Esophagus squamous epithelium (tissue), 5 donors: ENCODE data around the gene PPP1R14C. TPM values are rescaled to one million over a fixed set of nuclear protein-coding genes. Genes with fewer than 3 reads are reported as not detected.

Source experiments
- DNase-seq: peaks from one replicate; lab custom pipeline; 2025; lab: John Stamatoyannopoulos, UW
- H3K27ac ChIP-seq, 4 donors: fragments of 200-600 bp; sonication (generic); one replicate each; pipeline ENCODE4 v1.5.1; 2016 to 2019; ENCODE audit warnings: mild to moderate bottlenecking in 1 of 4
- H3K27me3 ChIP-seq, 4 donors: fragments of 200-600 bp; sonication (generic); 1 replicate in 3 of 4; 2 replicates in 1 of 4; pipeline versions ENCODE4 v1.5.1 to v1.6.0; 2017 to 2021; ENCODE audit warnings: antibody characterized with exemption in 1 of 4
- H3K36me3 ChIP-seq, 3 donors: fragments of 200-600 bp; sonication (generic); one replicate each; pipeline ENCODE4 v1.5.1; 2016 to 2019
- H3K4me1 ChIP-seq, 3 donors: fragments of 200-600 bp; sonication (generic); one replicate each; pipeline ENCODE4 v1.5.1; 2017 to 2019
- H3K4me3 ChIP-seq, 4 donors: fragments of 200-600 bp; sonication (generic); 1 replicate in 3 of 4; 2 replicates in 1 of 4; pipeline ENCODE4 v1.5.1; 2016 to 2019; ENCODE audit warnings: mild to moderate bottlenecking in 2 of 4, moderate library complexity in 1 of 4
- H3K9me3 ChIP-seq, 3 donors: fragments of 200-600 bp; sonication (generic); one replicate each; pipeline ENCODE4 v1.5.1; 2016 to 2019
- POLR2A ChIP-seq, 4 donors: fragments of 450-650 bp; IDR thresholded peaks; one replicate each; pipeline ENCODE4 v1.6.1; 2017; ENCODE audit warnings: antibody characterized with exemption in 4 of 4, mild to moderate bottlenecking in 4 of 4, moderate library complexity in 3 of 4
- WGBS, 2 donors: methylation state at CpG; one replicate each; pipeline ENCODE4 v1.1.5; 2018; 5-methylcytosine and 5-hydroxymethylcytosine counted together
- intact Hi-C: fragments of 100-400 bp; cut with DNase I; formaldehyde crosslinking; loops from one replicate; pipeline ENCODE4 v1.15.0; 2022
- total RNA-seq, 4 donors: library from RNA; depleted of rRNA; stranded (reverse); fragments of >200 nt; gene quantifications; one replicate each; pipeline ENCODE4 v1.1.0, GENCODE V29; 2016
- TF ChIP-seq, protein P1 (sequence below), 6 experiments: fragments of 450-650 bp in 4 of 6; fragments of 200-600 bp in 2 of 6; sonication (generic) in 2 of 6; IDR thresholded peaks; one replicate each; pipeline ENCODE4 v1.5.1; 2016 to 2019; ENCODE audit warnings: antibody characterized with exemption in 6 of 6, mild to moderate bottlenecking in 4 of 6, moderate library complexity in 4 of 6
- donor health status: DM: yes; HTN: yes; CAD: no.

The PPP1R14C gene
- total RNA-seq, 4 donors from 2014 or later = 9.3 to 27.8 (median 21.3) TPM

DNA sequence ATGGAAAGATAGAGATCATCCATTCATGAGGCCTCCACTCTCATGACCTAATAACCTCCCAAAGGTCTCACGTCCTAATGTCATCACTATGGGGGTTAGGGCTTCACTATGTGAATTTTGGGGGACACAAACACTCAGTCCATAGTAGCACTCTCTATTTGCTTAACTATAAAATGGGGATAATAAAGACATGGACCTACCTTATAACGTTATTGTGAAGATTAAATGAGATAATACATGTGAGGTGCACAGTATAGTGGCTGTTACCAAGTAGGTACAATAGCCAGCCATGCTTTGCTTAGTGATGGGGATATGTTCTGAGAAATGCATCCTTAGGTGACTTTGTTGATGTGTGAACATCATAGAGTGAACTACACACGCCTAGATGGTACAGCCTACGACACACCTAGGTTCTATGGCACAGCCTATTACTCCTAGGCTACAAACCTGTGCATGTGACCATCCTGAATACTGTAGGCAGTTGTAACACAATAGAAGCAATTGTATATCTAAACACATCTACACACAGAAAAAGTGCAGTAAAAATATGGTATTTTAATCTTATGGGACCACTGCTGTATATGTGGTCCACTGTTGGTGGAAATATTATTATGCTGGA lies 39.7 kb downstream of the PPP1R14C start:
- TF ChIP-seq POLR2A (IDR thresholded peaks at IDR 0.05) = no peak
- TF ChIP-seq, protein P1, sequence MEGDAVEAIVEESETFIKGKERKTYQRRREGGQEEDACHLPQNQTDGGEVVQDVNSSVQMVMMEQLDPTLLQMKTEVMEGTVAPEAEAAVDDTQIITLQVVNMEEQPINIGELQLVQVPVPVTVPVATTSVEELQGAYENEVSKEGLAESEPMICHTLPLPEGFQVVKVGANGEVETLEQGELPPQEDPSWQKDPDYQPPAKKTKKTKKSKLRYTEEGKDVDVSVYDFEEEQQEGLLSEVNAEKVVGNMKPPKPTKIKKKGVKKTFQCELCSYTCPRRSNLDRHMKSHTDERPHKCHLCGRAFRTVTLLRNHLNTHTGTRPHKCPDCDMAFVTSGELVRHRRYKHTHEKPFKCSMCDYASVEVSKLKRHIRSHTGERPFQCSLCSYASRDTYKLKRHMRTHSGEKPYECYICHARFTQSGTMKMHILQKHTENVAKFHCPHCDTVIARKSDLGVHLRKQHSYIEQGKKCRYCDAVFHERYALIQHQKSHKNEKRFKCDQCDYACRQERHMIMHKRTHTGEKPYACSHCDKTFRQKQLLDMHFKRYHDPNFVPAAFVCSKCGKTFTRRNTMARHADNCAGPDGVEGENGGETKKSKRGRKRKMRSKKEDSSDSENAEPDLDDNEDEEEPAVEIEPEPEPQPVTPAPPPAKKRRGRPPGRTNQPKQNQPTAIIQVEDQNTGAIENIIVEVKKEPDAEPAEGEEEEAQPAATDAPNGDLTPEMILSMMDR (IDR thresholded peaks at IDR 0.05) = no peak
- no peak overlapping the region for H3K4me3 ChIP-seq
- H3K27ac ChIP-seq = no peak overlapping the region
- no peak for DNase-seq
- WGBS, 2 donors = 92 to 95% methylated on average over 4 of the region's 4 CpGs
- no peaks in the 10 kb centered on the region for H3K36me3 ChIP-seq
- no peaks in the 10 kb centered on the region for H3K9me3 ChIP-seq
- peaks cover 0 to 15% (median 0%) of the 10 kb centered on the region in 3 donors for H3K4me1 ChIP-seq
- intact Hi-C loops = no loop called here
- no peaks in the 10 kb centered on the region for H3K27me3 ChIP-seq

GRCh38 chr6:150183105-150183504 lies 40.3 kb downstream of the PPP1R14C start:
- 73 to 79% methylated on average over 4 of the region's 4 CpGs for WGBS, 2 donors
- Histone ChIP-seq H3K36me3 (no peaks in the 10 kb centered on the region), H3K27me3 (no peaks in the 10 kb centered on the region), H3K4me1 (peaks cover 0 to 11% (median 0%) of the 10 kb centered on the region in 3 donors), H3K9me3 (no peaks in the 10 kb centered on the region), H3K4me3 (no peak overlapping the region), H3K27ac (no peak overlapping the region)
- intact Hi-C loops = no loop called here
- no peak for TF ChIP-seq POLR2A (IDR thresholded peaks at IDR 0.05)
- TF ChIP-seq, protein P1 (IDR thresholded peaks at IDR 0.05) = no peak
- DNase-seq = no peak

GRCh38 chr6:150183966-150184365 lies 41.1 kb downstream of the PPP1R14C start:
- TF ChIP-seq POLR2A (IDR thresholded peaks at IDR 0.05) = no peak
- TF ChIP-seq, protein P1 (IDR thresholded peaks at IDR 0.05) = no peak

GRCh38 chr6:150184850-150185731 lies 42.2 kb downstream of the PPP1R14C start:
- 63 to 64% methylated on average over 8 to 10 of the region's 10 CpGs for WGBS, 2 donors
- Histone ChIP-seq H3K27ac (peak overlapping the region in 1 of 4 donors; percentile 31), H3K4me1 (peaks cover 0 to 11% (median 0%) of the 10 kb centered on the region in 3 donors), H3K36me3 (no peaks in the 10 kb centered on the region), H3K27me3 (no peaks in the 10 kb centered on the region), H3K9me3 (no peaks in the 10 kb centered on the region), H3K4me3 (no peak overlapping the region)
- intact Hi-C loops = no loop called here
- TF ChIP-seq, protein P1 (IDR thresholded peaks at IDR 0.05) = no peak
- no peak for TF ChIP-seq POLR2A (IDR thresholded peaks at IDR 0.05)
- no peak for DNase-seq

More at GRCh38 chr6:150183966-150184365, 41.1 kb downstream of the PPP1R14C start:
- Histone ChIP-seq H3K36me3 (no peaks in the 10 kb centered on the region), H3K4me3 (no peak overlapping the region), H3K27me3 (no peaks in the 10 kb centered on the region), H3K4me1 (peaks cover 0 to 11% (median 0%) of the 10 kb centered on the region in 3 donors), H3K27ac (no peak overlapping the region), H3K9me3 (no peaks in the 10 kb centered on the region)
- intact Hi-C loops = no loop called here
- 76 to 88% methylated on average over 2 of the region's 6 CpGs for WGBS, 2 donors
- no peak for DNase-seq

GRCh38 chr6:150185732-150186117 lies 42.9 kb downstream of the PPP1R14C start:
- WGBS, 2 donors = 77 to 79% methylated on average over 6 to 7 of the region's 8 CpGs
- H3K27ac ChIP-seq = peak overlapping the region in 2 of 4 donors; percentile 5 to 31

More at GRCh38 chr6:150185732-150186117, 42.9 kb downstream of the PPP1R14C start:
- TF ChIP-seq POLR2A (IDR thresholded peaks at IDR 0.05) = no peak
- TF ChIP-seq, protein P1 (IDR thresholded peaks at IDR 0.05) = no peak
- intact Hi-C loops = no loop called here
- Histone ChIP-seq H3K9me3 (no peaks in the 10 kb centered on the region), H3K4me1 (peaks cover 0 to 11% (median 0%) of the 10 kb centered on the region in 3 donors), H3K36me3 (no peaks in the 10 kb centered on the region), H3K27me3 (no peaks in the 10 kb centered on the region), H3K4me3 (no peak overlapping the region)
- no peak for DNase-seq
